Neuronal stem cell (in vitro differentiated cells): ENCODE results near the gene MYO9B.
"Not testable (repeated sequence)": the region's sequence is repeated elsewhere in the genome, so short reads cannot be mapped to it uniquely, and the experiment has no call there.

ENCODE experiments used
- DNase-seq: peaks from one replicate; pipeline ENCODE4 v3.0.0-alpha.2; 2013; ENCODE audit warnings: low spot score
- H2AFZ ChIP-seq: one replicate; pipeline ENCODE4 v1.6.1; 2013; ENCODE audit warnings: mild to moderate bottlenecking, low read length, inconsistent platforms
- H2AK5ac ChIP-seq: 2 replicates; pipeline ENCODE4 v1.6.1; 2013; ENCODE audit warnings: low read depth, mild to moderate bottlenecking, inconsistent platforms, low read length, moderate library complexity, mixed read lengths
- H2BK120ac ChIP-seq: 2 replicates; pipeline ENCODE4 v1.6.1; 2013; ENCODE audit warnings: low read depth, mild to moderate bottlenecking, inconsistent platforms, low read length, moderate library complexity, mixed read lengths
- H2BK12ac ChIP-seq: one replicate; pipeline ENCODE4 v1.6.1; 2013; ENCODE audit warnings: low read length, inconsistent platforms
- H2BK15ac ChIP-seq: 2 replicates; pipeline ENCODE4 v1.6.1; 2013; ENCODE audit warnings: mild to moderate bottlenecking, low read length, inconsistent platforms, mixed read lengths
- H2BK5ac ChIP-seq: one replicate; pipeline ENCODE4 v1.6.1; 2013; ENCODE audit warnings: inconsistent platforms, mild to moderate bottlenecking, low read length, moderate library complexity
- H3K14ac ChIP-seq: one replicate; pipeline ENCODE4 v1.6.1; 2013; ENCODE audit warnings: low read length, inconsistent platforms
- H3K18ac ChIP-seq: 2 replicates; pipeline ENCODE4 v1.6.1; 2013; ENCODE audit warnings: low read length, inconsistent platforms
- H3K23ac ChIP-seq: 2 replicates; pipeline ENCODE4 v1.6.1; 2013; ENCODE audit warnings: low read depth, mild to moderate bottlenecking, mixed read lengths, low read length, inconsistent platforms; ENCODE audit not compliant: poor library complexity
- H3K27ac ChIP-seq: replicated peaks from 3 replicates; pipeline ENCODE4 v1.5.1; 2013; ENCODE audit warnings: low read length, inconsistent platforms
- H3K27me3 ChIP-seq, 3 experiments: 2 replicates each; pipeline ENCODE4 v1.6.1; 2013; ENCODE audit warnings: low read length in 3 of 3, mild to moderate bottlenecking in 2 of 3, inconsistent platforms in 1 of 3, low read depth in 1 of 3, mixed read lengths in 1 of 3, moderate library complexity in 1 of 3; ENCODE audit not compliant: control insufficient read depth in 3 of 3, insufficient read depth in 3 of 3
- H3K36me3 ChIP-seq, 2 donors: replicated peaks in 1 of 2; 2 replicates each; pipeline ENCODE4 v1.6.1; 2013; ENCODE audit warnings: low read length in 2 of 2; ENCODE audit not compliant: control insufficient read depth in 2 of 2, insufficient read depth in 2 of 2
- H3K4ac ChIP-seq: 2 replicates; pipeline ENCODE4 v1.6.1; 2013; ENCODE audit warnings: inconsistent platforms, mild to moderate bottlenecking, low read length, moderate library complexity
- H3K4me1 ChIP-seq, 2 donors: 1 replicate in 1 of 2; 2 replicates in 1 of 2; pipeline ENCODE4 v1.6.1; 2013; ENCODE audit warnings: low read length in 2 of 2, low read depth in 1 of 2; ENCODE audit not compliant: control insufficient read depth in 2 of 2, insufficient read depth in 1 of 2
- H3K4me2 ChIP-seq: one replicate; pipeline ENCODE4 v1.6.1; 2013; ENCODE audit warnings: mild to moderate bottlenecking, low read length, inconsistent platforms; ENCODE audit not compliant: insufficient read depth, poor library complexity, severe bottlenecking
- H3K4me3 ChIP-seq, 2 donors: 2 replicates each; pipeline ENCODE4 v1.5.1; 2013; ENCODE audit warnings: low read length in 2 of 2, mild to moderate bottlenecking in 2 of 2, inconsistent platforms in 1 of 2, moderate library complexity in 1 of 2
- H3K79me1 ChIP-seq: one replicate; pipeline ENCODE4 v1.6.1; 2013; ENCODE audit warnings: low read depth, mild to moderate bottlenecking, inconsistent platforms, low read length, moderate library complexity
- H3K9ac ChIP-seq: one replicate; pipeline ENCODE4 v1.6.1; 2013; ENCODE audit warnings: mild to moderate bottlenecking, low read depth, low read length, inconsistent platforms; ENCODE audit not compliant: poor library complexity
- H3K9me3 ChIP-seq, 2 donors: replicated peaks in 1 of 2; 2 replicates each; pipeline versions ENCODE3 to v1.6.1; 2013; ENCODE audit warnings: low read length in 2 of 2, mild to moderate bottlenecking in 2 of 2, inconsistent platforms in 1 of 2, low read depth in 1 of 2, mixed read lengths in 1 of 2, moderate library complexity in 1 of 2; ENCODE audit not compliant: control insufficient read depth in 2 of 2, insufficient read depth in 1 of 2
- H4K8ac ChIP-seq: one replicate; pipeline ENCODE4 v1.6.1; 2013; ENCODE audit warnings: low read depth, mild to moderate bottlenecking, inconsistent platforms, low read length, moderate library complexity
- H4K91ac ChIP-seq: one replicate; pipeline ENCODE4 v1.6.1; 2013; ENCODE audit warnings: low read length, low read depth, mild to moderate bottlenecking, inconsistent platforms; ENCODE audit not compliant: poor library complexity
- WGBS, 2 donors: extraction: QIAGEN DNeasy Blood & Tissue Kit; methylation state at CpG; one replicate each; pipeline ENCODE4 v1.1.7; 2013; ENCODE audit warnings: missing lambda C conversion rate in 2 of 2, mixed read lengths in 1 of 2; ENCODE audit not compliant: insufficient read length in 2 of 2, insufficient replicate concordance in 1 of 2; ENCODE audit errors: extremely low coverage in 2 of 2; 5-methylcytosine and 5-hydroxymethylcytosine counted together

The MYO9B gene

DNA sequence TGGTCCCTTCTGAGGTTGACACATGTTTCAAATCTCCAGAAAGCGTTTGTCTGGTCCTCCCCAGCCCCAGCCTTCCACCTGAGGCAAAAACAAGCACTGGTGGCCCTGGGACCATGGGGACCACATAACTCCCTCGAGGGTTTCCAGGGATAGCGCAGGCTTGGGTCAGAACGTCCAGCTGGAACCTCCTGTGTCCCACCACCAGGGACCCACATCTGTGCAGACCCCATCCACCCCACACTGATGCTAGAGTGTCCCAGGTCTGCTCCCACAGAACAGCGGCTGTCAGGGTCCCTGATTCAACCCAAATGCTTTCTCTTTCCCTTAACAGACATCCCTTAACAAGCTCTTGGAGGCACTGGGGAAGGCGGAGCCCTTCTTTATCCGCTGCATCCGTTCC is 110.0 kb downstream of the MYO9B start:
- Histone ChIP-seq H3K4ac (no peak overlapping the region), H3K4me1 (no peaks in the 10 kb centered on the region), H3K79me1 (no peaks in the 10 kb centered on the region), H3K9me3 (no peaks in the 10 kb centered on the region), H3K14ac (no peak overlapping the region), H4K8ac (no peak overlapping the region), H2BK5ac (no peak overlapping the region), H2BK12ac (no peak overlapping the region), H3K27ac (no peak overlapping the region), H3K18ac (no peak overlapping the region), H2AK5ac (no peak overlapping the region), H2BK120ac (no peak overlapping the region), H2BK15ac (no peak overlapping the region), H3K23ac (no peak overlapping the region), H3K4me2 (no peak overlapping the region), H4K91ac (no peak overlapping the region), H3K27me3 (no peaks in the 10 kb centered on the region), H3K36me3 (peaks cover 30 to 90% of the 10 kb centered on the region in 2 donors), H3K4me3 (no peak overlapping the region), H2AFZ (no peak overlapping the region), H3K9ac (no peak overlapping the region)
- no peak for DNase-seq
- WGBS, 2 donors: no CpG with 5 or more reads among the region's 8 CpGs

DNA sequence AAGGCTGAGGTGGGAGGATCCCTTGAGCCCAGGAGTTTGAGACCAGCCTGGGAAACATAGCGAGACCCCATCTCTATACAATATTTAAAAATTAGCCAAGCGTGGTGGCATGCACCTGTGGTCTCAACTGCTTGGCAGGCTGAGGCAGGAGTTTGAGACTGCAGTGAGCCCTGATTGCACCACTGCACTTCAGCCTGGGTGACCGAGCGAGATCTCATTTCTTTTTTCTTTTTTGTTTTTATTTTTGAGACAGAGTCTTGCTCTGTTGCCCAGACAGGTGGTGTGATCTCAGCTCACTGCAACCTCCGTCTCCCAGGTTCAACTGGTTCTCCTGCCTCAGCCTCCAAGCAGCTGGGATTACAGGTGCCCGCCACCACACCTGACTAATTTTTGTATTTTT is 116.2 kb downstream of the MYO9B start:
- H2BK120ac ChIP-seq, H2AK5ac ChIP-seq, H3K23ac ChIP-seq, DNase-seq, H2BK12ac ChIP-seq, H3K27ac ChIP-seq, H3K27me3 ChIP-seq, H4K91ac ChIP-seq, H3K4me3 ChIP-seq, H3K9me3 ChIP-seq, H3K9ac ChIP-seq, H3K4ac ChIP-seq, H2BK15ac ChIP-seq, H2AFZ ChIP-seq, H3K14ac ChIP-seq, H2BK5ac ChIP-seq, H3K18ac ChIP-seq, H3K4me1 ChIP-seq, H4K8ac ChIP-seq, H3K79me1 ChIP-seq, H3K4me2 ChIP-seq: not testable (repeated sequence)
- no CpG with 5 or more reads among the region's 6 CpGs for WGBS, 2 donors
- H3K36me3 ChIP-seq: peaks cover 41 to 91% of the 10 kb centered on the region in 2 donors

- H2BK15ac ChIP-seq: no peak overlapping the region
- H2BK5ac ChIP-seq: no peak overlapping the region
- H3K18ac ChIP-seq: no peak overlapping the region
- no peak overlapping the region for H3K14ac ChIP-seq
- H3K36me3 ChIP-seq: peaks cover 41 to 91% of the 10 kb centered on the region in 2 donors
- no peak overlapping the region for H4K8ac ChIP-seq
- H3K23ac ChIP-seq: peak overlapping the region; percentile 22
- H3K4ac ChIP-seq: no peak overlapping the region
- no peaks in the 10 kb centered on the region for H3K4me1 ChIP-seq
- no peak overlapping the region for H3K4me2 ChIP-seq
- WGBS, 2 donors: no CpG with 5 or more reads among the region's 26 CpGs
- no peak overlapping the region for H2AK5ac ChIP-seq
- no peak overlapping the region for H2BK12ac ChIP-seq
- H2AFZ ChIP-seq: no peak overlapping the region
- no peak overlapping the region for H3K4me3 ChIP-seq
- no peak overlapping the region for H3K27ac ChIP-seq
- DNase-seq: no peak
- no peaks in the 10 kb centered on the region for H3K79me1 ChIP-seq
- no peak overlapping the region for H4K91ac ChIP-seq
- H3K9me3 ChIP-seq: no peaks in the 10 kb centered on the region
- no peak overlapping the region for H2BK120ac ChIP-seq
- no peak overlapping the region for H3K9ac ChIP-seq
- no peaks in the 10 kb centered on the region for H3K27me3 ChIP-seq
These were observed 117.2 kb downstream of the MYO9B start for GRCh38 chr19:17192751-17193150.

DNA sequence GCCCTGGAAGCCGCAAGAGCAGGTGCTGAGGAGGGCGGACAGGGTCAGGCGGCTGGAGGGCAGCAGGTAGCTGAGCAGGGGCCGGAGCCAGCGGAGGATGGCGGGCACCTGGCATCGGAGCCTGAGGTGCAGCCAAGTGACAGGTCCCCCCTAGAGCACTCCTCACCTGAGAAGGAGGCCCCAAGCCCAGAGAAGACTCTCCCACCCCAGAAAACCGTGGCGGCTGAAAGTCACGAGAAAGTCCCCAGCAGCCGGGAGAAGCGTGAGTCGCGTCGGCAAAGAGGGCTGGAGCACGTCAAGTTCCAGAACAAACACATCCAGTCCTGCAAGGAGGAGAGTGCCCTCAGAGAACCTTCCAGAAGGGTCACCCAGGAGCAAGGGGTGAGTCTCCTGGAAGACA is 119.0 kb downstream of the MYO9B start:
- no CpG with 5 or more reads among the region's 16 CpGs for WGBS, 2 donors
- peaks cover 39 to 90% of the 10 kb centered on the region in 2 donors for H3K36me3 ChIP-seq

More for the DNA sequence above, 119.0 kb downstream of the MYO9B start:
- H3K9me3 ChIP-seq: no peaks in the 10 kb centered on the region
- no peak overlapping the region for H3K18ac ChIP-seq
- no peak overlapping the region for H3K4me2 ChIP-seq
- no peak overlapping the region for H2AFZ ChIP-seq
- no peak overlapping the region for H2BK12ac ChIP-seq
- H4K8ac ChIP-seq: no peak overlapping the region
- H3K4me3 ChIP-seq: no peak overlapping the region
- H3K4ac ChIP-seq: no peak overlapping the region
- H3K79me1 ChIP-seq: peaks cover 1% of the 10 kb centered on the region
- H3K9ac ChIP-seq: no peak overlapping the region
- no peak overlapping the region for H2AK5ac ChIP-seq
- no peak overlapping the region for H3K27ac ChIP-seq
- H2BK5ac ChIP-seq: no peak overlapping the region
- DNase-seq: no peak
- no peak overlapping the region for H2BK15ac ChIP-seq
- H3K27me3 ChIP-seq: no peaks in the 10 kb centered on the region
- no peak overlapping the region for H2BK120ac ChIP-seq
- H3K23ac ChIP-seq: no peak overlapping the region
- H3K4me1 ChIP-seq: no peaks in the 10 kb centered on the region
- H4K91ac ChIP-seq: no peak overlapping the region
- no peak overlapping the region for H3K14ac ChIP-seq
